Subcutaneous adipose tissue (tissue), 4 donors: Measurements from ENCODE around the gene CCDC80. TPM values are rescaled to one million over a fixed set of nuclear protein-coding genes. Genes with fewer than 3 reads are reported as not detected.

Source experiments
- total RNA-seq, 4 donors: library from RNA; depleted of rRNA; stranded (reverse); fragments of >200 nt; gene quantifications; one replicate each; pipeline ENCODE4 v1.1.0, GENCODE V29; 2016
- TF ChIP-seq, protein P1 (sequence below): fragments of 450-650 bp; IDR thresholded peaks from one replicate; pipeline ENCODE4 v1.5.1; 2016; ENCODE audit warnings: low read depth, mild to moderate bottlenecking, control low read depth, antibody characterized with exemption, moderate library complexity

The CCDC80 gene
- total RNA-seq, 4 donors from 2014 or later, result 50.3 to 260 (median 122) TPM

DNA sequence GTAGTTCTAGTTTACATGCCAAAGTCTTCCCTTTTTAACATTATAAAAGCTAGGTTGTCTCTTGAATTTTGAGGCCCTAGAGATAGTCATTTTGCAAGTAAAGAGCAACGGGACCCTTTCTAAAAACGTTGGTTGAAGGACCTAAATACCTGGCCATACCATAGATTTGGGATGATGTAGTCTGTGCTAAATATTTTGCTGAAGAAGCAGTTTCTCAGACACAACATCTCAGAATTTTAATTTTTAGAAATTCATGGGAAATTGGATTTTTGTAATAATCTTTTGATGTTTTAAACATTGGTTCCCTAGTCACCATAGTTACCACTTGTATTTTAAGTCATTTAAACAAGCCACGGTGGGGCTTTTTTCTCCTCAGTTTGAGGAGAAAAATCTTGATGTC is 57.8 kb downstream of the CCDC80 start:
- TF ChIP-seq, protein P1, sequence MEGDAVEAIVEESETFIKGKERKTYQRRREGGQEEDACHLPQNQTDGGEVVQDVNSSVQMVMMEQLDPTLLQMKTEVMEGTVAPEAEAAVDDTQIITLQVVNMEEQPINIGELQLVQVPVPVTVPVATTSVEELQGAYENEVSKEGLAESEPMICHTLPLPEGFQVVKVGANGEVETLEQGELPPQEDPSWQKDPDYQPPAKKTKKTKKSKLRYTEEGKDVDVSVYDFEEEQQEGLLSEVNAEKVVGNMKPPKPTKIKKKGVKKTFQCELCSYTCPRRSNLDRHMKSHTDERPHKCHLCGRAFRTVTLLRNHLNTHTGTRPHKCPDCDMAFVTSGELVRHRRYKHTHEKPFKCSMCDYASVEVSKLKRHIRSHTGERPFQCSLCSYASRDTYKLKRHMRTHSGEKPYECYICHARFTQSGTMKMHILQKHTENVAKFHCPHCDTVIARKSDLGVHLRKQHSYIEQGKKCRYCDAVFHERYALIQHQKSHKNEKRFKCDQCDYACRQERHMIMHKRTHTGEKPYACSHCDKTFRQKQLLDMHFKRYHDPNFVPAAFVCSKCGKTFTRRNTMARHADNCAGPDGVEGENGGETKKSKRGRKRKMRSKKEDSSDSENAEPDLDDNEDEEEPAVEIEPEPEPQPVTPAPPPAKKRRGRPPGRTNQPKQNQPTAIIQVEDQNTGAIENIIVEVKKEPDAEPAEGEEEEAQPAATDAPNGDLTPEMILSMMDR, result no peak

DNA sequence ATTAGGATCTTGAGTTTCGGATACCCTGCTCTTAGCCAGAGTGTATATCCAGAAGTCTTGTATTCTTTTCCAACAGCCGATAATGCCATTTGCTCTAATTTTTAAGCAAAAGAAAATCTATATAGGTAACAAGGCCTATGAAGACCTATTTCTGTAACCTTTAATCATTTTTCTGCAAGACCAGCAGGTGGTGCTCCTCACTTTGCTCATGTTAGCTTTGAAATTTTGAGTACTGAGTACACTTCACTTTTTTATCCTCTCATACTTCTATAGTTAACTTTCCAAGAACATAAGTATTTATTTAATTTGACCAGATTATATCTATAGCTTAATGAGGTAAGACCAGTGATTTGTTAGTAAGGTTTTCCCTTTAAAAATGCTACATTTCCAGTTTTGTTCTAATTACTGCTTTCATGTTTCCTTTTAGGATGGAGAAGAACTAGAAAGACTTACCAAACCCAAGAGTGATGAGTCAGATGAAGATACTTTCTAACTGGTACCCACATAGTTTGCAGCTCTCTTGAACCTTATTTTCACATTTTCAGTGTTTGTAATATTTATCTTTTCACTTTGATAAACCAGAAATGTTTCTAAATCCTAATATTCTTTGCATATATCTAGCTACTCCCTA is 58.6 kb downstream of the CCDC80 start:
- TF ChIP-seq, protein P1, result no peak

DNA sequence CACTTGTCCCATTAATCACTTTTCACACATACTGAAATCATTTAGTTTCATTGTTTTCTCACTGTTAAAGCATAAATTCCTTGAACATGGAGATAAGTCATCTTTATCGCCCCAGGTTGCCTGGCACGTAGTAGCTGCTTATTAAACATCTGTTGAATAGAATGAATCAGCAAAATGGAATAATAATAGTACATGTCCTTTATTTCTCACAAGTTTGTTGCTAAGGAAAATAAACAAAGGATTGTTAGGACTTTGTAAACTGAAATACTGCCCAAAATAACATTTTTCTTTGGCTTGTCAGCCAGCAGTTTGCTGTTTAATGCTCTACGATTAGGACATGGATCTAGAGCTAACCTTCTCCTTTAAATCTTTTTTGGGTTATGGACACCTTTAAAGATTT is 61.2 kb downstream of the CCDC80 start:
- TF ChIP-seq, protein P1, result no peak

DNA sequence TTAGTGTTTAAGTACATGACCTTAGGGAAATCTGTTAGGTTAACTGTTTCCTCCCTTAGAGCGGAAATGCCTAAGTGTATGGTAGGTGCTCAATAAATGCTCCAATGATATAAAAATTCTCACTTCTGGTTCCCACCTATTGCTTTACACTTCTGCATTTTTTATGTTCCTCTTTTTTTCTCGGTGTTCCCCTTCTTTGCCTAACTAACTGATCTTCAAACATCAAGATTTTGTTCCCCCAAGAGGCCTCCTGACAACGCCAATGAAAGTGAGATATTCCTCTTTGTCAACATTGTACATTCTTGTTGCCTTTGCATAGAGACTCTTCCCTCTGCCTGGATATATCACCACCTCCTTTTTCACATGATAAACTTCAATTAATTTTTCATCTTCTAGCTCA is 61.7 kb downstream of the CCDC80 start:
- TF ChIP-seq, protein P1, result no peak

DNA sequence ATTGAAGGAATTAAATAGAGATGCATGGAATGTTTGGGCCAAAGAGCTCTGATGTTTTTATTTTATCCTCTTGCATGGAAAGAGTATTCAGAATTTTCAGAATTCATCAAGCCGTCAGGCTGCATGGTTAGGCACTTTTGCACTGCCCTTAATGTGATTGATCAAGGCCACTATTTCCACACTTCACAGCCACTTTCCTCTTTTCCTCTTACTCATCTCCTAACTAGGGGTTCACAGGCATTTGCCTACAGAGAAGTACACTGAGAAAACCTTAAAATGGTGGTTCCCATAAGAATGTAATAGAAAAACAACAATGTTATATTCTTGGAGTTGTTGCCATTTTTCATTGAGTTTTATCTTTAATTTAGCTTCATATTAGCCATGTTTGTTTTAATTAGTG is 68.2 kb downstream of the CCDC80 start:
- TF ChIP-seq, protein P1, result no peak

DNA sequence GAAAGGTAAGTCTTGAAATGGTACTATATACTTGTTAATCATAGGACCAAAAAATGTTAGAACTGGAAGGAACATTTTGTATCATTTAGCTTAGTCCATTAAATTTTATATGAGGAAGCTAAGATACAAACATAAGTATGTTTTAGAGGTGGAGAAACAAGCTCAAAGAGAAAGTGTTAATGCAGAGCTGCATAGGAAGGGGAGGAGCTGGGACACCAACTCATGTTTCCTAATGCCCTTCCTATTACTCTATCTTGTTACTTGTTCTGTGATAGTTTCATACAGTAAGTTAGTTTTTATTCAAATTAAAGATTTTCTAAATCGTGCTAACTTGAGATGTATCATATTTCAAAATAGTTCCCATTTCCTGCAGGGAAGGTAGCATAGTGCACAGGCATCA is 71.7 kb downstream of the CCDC80 start:
- TF ChIP-seq, protein P1, result no peak

DNA sequence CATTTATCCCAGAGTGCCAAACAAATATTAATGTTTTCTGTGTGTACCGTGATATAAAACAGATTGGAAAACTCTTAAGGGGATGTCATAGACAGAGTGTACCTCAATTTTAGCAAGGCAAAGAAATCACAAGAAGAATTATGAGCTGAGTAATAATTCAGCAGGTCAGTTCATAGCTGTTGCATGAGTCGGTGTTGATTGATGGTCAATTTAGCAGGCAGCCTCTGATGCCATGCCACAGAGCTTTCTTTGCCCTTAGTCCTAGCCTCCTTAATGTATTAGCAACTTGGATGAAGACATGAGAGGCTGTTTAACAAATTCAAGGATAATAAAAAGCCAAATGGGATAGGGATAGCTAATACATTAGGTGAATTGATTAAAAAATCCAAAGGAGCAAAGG is 72.3 kb downstream of the CCDC80 start:
- TF ChIP-seq, protein P1, result no peak
